GM18909 (cell line): ENCODE results near the gene NDP.

Experiments
- ATAC-seq: cut with Tn5 transposase; IDR thresholded peaks from one replicate; pipeline ENCODE4 v1.9.1; 2021; ENCODE audit warnings: mild to moderate bottlenecking; ENCODE audit not compliant: unreplicated experiment, poor library complexity

NDP gene

GRCh38 chrX:43973249-43974099, at the start of gene NDP:
NDP (minus strand) TSS chrX:43973390; CDS start chrX:43958645, 14,745 bp downstream.
- no peak for ATAC-seq

- no peak for ATAC-seq
Observed at GRCh38 chrX:44022964-44023363, 49.8 kb upstream of the NDP start.

- no peak for ATAC-seq
Observed at GRCh38 chrX:44020693-44021092, 47.5 kb upstream of the NDP start.

GRCh38 chrX:44019911-44020310, 46.7 kb upstream of the NDP start:
- no peak for ATAC-seq

GRCh38 chrX:44017676-44018075, 44.5 kb upstream of the NDP start:
- ATAC-seq = no peak

GRCh38 chrX:44016906-44017305, 43.7 kb upstream of the NDP start:
- no peak for ATAC-seq

GRCh38 chrX:44012484-44013096, 39.4 kb upstream of the NDP start:
- ATAC-seq = no peak

- no peak for ATAC-seq
Observed at GRCh38 chrX:44011506-44011905, 38.3 kb upstream of the NDP start.

- no peak for ATAC-seq
Observed at GRCh38 chrX:44010626-44011025, 37.4 kb upstream of the NDP start.

GRCh38 chrX:44006081-44006480, 32.9 kb upstream of the NDP start:
- ATAC-seq = no peak

GRCh38 chrX:44003975-44004374, 30.8 kb upstream of the NDP start:
- ATAC-seq = no peak

GRCh38 chrX:44002567-44002966, 29.4 kb upstream of the NDP start:
- ATAC-seq = no peak

- ATAC-seq = no peak
Observed at GRCh38 chrX:43998374-43998773, 25.2 kb upstream of the NDP start.

- ATAC-seq = no peak
Observed at GRCh38 chrX:43996491-43996890, 23.3 kb upstream of the NDP start.

- ATAC-seq = no peak
Observed at GRCh38 chrX:43986083-43986482, 12.9 kb upstream of the NDP start.

- no peak for ATAC-seq
Observed at GRCh38 chrX:43985511-43985910, 12.3 kb upstream of the NDP start.

- no peak for ATAC-seq
Observed at GRCh38 chrX:43978226-43978625, 5.0 kb upstream of the NDP start.

GRCh38 chrX:43976205-43976604, 3.0 kb upstream of the NDP start:
- ATAC-seq = no peak

- ATAC-seq = no peak
Observed at GRCh38 chrX:43975796-43976195, 2.6 kb upstream of the NDP start.

GRCh38 chrX:43974741-43975465, 1.7 kb upstream of the NDP start:
- ATAC-seq = no peak

GRCh38 chrX:43974100-43974475, 898 bp upstream of the NDP start:
- no peak for ATAC-seq
